Hepatocyte (in vitro differentiated cells): Measurements from ENCODE around the gene TBC1D20. TPM values are rescaled to one million over a fixed set of nuclear protein-coding genes. Genes with fewer than 3 reads are reported as not detected.

ENCODE experiments used
- DNase-seq: peaks from one replicate; pipeline ENCODE4 v3.0.0-alpha.2; 2016; ENCODE audit warnings: low spot score
- H2AFZ ChIP-seq: fragments of 200-600 bp; sonication (generic); 2 replicates; pipeline ENCODE4 v1.6.0; 2016; ENCODE audit warnings: antibody characterized with exemption, mild to moderate bottlenecking
- H3K27ac ChIP-seq: fragments of 200-600 bp; sonication (generic); 2 replicates; pipeline ENCODE4 v1.5.1; 2016; ENCODE audit warnings: mild to moderate bottlenecking
- H3K27me3 ChIP-seq: fragments of 200-600 bp; sonication (generic); 2 replicates; pipeline ENCODE4 v1.6.1; 2016
- H3K36me3 ChIP-seq: fragments of 200-600 bp; sonication (generic); replicated peaks from 2 replicates; pipeline ENCODE4 v1.5.1; 2016; ENCODE audit warnings: low read depth; ENCODE audit not compliant: insufficient read depth
- H3K4me1 ChIP-seq: fragments of 200-600 bp; sonication (generic); 2 replicates; pipeline ENCODE4 v1.5.1; 2016; ENCODE audit warnings: mild to moderate bottlenecking, moderate library complexity; ENCODE audit not compliant: insufficient read depth
- H3K4me2 ChIP-seq: fragments of 200-600 bp; sonication (generic); 2 replicates; pipeline ENCODE4 v1.6.0; 2016
- H3K4me3 ChIP-seq: fragments of 200-600 bp; sonication (generic); 2 replicates; pipeline ENCODE4 v1.5.1; 2016; ENCODE audit warnings: mild to moderate bottlenecking
- H3K79me2 ChIP-seq: fragments of 200-600 bp; sonication (generic); 2 replicates; pipeline ENCODE4 v1.6.0; 2017; ENCODE audit warnings: mild to moderate bottlenecking
- H3K9me2 ChIP-seq: fragments of 200-600 bp; sonication (generic); replicated peaks from 2 replicates; pipeline ENCODE4 v1.6.0; 2017; ENCODE audit warnings: mild to moderate bottlenecking; ENCODE audit not compliant: insufficient read depth
- H3K9me3 ChIP-seq: fragments of 200-600 bp; sonication (generic); 2 replicates; pipeline ENCODE4 v1.5.1; 2016; ENCODE audit warnings: low read depth, mild to moderate bottlenecking
- H4K20me1 ChIP-seq: fragments of 200-600 bp; sonication (generic); 2 replicates; pipeline ENCODE4 v1.6.0; 2016; ENCODE audit warnings: mild to moderate bottlenecking; ENCODE audit not compliant: insufficient read depth, poor library complexity, severe bottlenecking
- CTCF ChIP-seq: fragments of 200-600 bp; sonication (generic); IDR thresholded peaks from 2 replicates; pipeline ENCODE4 v1.5.1; 2016; ENCODE audit warnings: antibody characterized with exemption, mild to moderate bottlenecking; ENCODE audit not compliant: poor library complexity
- EZH2 ChIP-seq: fragments of 200-600 bp; sonication (generic); IDR thresholded peaks from 2 replicates; pipeline ENCODE4 v1.6.1; 2016; ENCODE audit warnings: antibody characterized with exemption, mild to moderate bottlenecking, borderline replicate concordance
- EZH2phosphoT487 ChIP-seq: fragments of 200-600 bp; sonication (generic); IDR thresholded peaks from one replicate; pipeline ENCODE4 v1.6.1; 2018; ENCODE audit warnings: antibody characterized with exemption, mild to moderate bottlenecking, low read depth, moderate library complexity; ENCODE audit not compliant: unreplicated experiment, severe bottlenecking
- WGBS: methylation state at CpG from one replicate; pipeline ENCODE4 v1.1.6; 2016; ENCODE audit warnings: low lambda C conversion rate; ENCODE audit errors: missing lambda C conversion rate; 5-methylcytosine and 5-hydroxymethylcytosine counted together
- polyA plus RNA-seq: library from polyadenylated mRNA; unstranded; fragments of >200 nt; fragmentation: Nextera tagmentation; extraction: Ambion mirVana; gene quantifications from 2 replicates; pipeline ENCODE4 v1.2.1, GENCODE V29; 2016
- total RNA-seq: library from RNA; depleted of rRNA; stranded (reverse); fragments of >200 nt; gene quantifications from 2 replicates; pipeline ENCODE4 v1.2.3, GENCODE V29; 2014

Gene TBC1D20
- total and polyA plus RNA-seq, 2 experiments from 2014 or later: 32.8 to 35.8 TPM

- no peaks in the 10 kb centered on the region for H3K36me3 ChIP-seq
- peaks cover 21% of the 10 kb centered on the region for H4K20me1 ChIP-seq
- H2AFZ ChIP-seq: no peak overlapping the region
- no peak overlapping the region for H3K4me2 ChIP-seq
- H3K27me3 ChIP-seq: no peaks in the 10 kb centered on the region
- H3K79me2 ChIP-seq: peaks cover 46% of the 10 kb centered on the region
- TF ChIP-seq EZH2phosphoT487: no peak
- no peak for TF ChIP-seq CTCF
- TF ChIP-seq EZH2: no peak
- WGBS: 88% methylated on average over 12 of the region's 12 CpGs
- DNase-seq: no peak
- H3K4me1 ChIP-seq: no peaks in the 10 kb centered on the region
- no peaks in the 10 kb centered on the region for H3K9me2 ChIP-seq
- H3K9me3 ChIP-seq: no peaks in the 10 kb centered on the region
- H3K4me3 ChIP-seq: no peak overlapping the region
- H3K27ac ChIP-seq: no peak overlapping the region
These were observed 17.4 kb downstream of the TBC1D20 start for GRCh38 chr20:444862-445426.

- 96% methylated on average over 3 of the region's 3 CpGs for WGBS
- H3K79me2 ChIP-seq: peaks cover 39% of the 10 kb centered on the region
- H3K9me3 ChIP-seq: no peaks in the 10 kb centered on the region
- H3K4me1 ChIP-seq: no peaks in the 10 kb centered on the region
- no peaks in the 10 kb centered on the region for H3K27me3 ChIP-seq
- DNase-seq: no peak
- H2AFZ ChIP-seq: no peak overlapping the region
- peaks cover 18% of the 10 kb centered on the region for H4K20me1 ChIP-seq
- no peaks in the 10 kb centered on the region for H3K9me2 ChIP-seq
- no peaks in the 10 kb centered on the region for H3K36me3 ChIP-seq
- H3K4me3 ChIP-seq: no peak overlapping the region
- H3K27ac ChIP-seq: no peak overlapping the region
- TF ChIP-seq EZH2phosphoT487 (no peak), CTCF (no peak), EZH2 (no peak)
- H3K4me2 ChIP-seq: no peak overlapping the region
These were observed 18.2 kb downstream of the TBC1D20 start for GRCh38 chr20:444117-444516.

GRCh38 chr20:443223-443775 lies 19.0 kb downstream of the TBC1D20 start:
- TF ChIP-seq EZH2phosphoT487: no peak
- Histone ChIP-seq H3K27me3 (no peaks in the 10 kb centered on the region), H2AFZ (no peak overlapping the region), H3K4me1 (no peaks in the 10 kb centered on the region), H3K4me2 (no peak overlapping the region), H3K79me2 (peaks cover 34% of the 10 kb centered on the region), H3K27ac (no peak overlapping the region), H3K9me2 (no peaks in the 10 kb centered on the region), H3K9me3 (no peaks in the 10 kb centered on the region), H3K36me3 (no peaks in the 10 kb centered on the region), H4K20me1 (peaks cover 16% of the 10 kb centered on the region), H3K4me3 (no peak overlapping the region)
- no peak for DNase-seq
- WGBS: 89% methylated on average over 4 of the region's 4 CpGs

GRCh38 chr20:440636-441035 lies 21.7 kb downstream of the TBC1D20 start:
- Histone ChIP-seq H3K9me2 (no peaks in the 10 kb centered on the region), H3K4me1 (no peaks in the 10 kb centered on the region), H3K27ac (no peak overlapping the region), H3K4me2 (no peak overlapping the region), H3K9me3 (no peaks in the 10 kb centered on the region), H3K79me2 (peaks cover 9% of the 10 kb centered on the region), H3K36me3 (no peaks in the 10 kb centered on the region), H2AFZ (no peak overlapping the region), H4K20me1 (peaks cover 5% of the 10 kb centered on the region), H3K4me3 (no peak overlapping the region), H3K27me3 (no peaks in the 10 kb centered on the region)
- 91% methylated on average over 13 of the region's 13 CpGs for WGBS
- DNase-seq: no peak
- TF ChIP-seq EZH2phosphoT487 (no peak), EZH2 (no peak), CTCF (no peak)
